ENCODE data around the gene DCN.

The DCN gene

DNA sequence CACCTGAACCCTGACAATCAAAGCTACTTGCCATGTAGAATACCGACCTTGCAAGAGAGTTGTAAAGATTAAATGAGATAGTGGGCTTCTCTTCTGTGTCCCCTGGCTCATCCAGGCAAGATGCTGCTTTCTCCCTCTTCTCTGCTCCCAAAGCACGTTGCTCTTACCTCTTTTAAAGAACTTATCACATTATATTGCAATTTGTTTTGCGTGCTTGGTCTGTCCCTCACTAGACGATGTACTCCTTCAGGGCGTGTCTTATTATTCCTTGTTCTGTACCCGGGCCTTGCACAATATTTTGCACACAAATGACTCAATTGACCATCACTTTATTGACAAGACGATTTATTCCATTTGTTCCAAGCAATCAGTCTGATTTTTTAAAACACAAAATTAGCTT is 3.3 kb downstream of the DCN start:
- no peak overlapping the region for H3K4me3 ChIP-seq
- in situ Hi-C loops (cut with MboI; ENCODE audit: low sequenced_read_pairs): no loop called here
- no peak for DNase-seq (ENCODE audit: low spot score in 2 of 2)
- H3K9me3 ChIP-seq: no peaks in the 10 kb centered on the region
- H3K36me3 ChIP-seq (replicated peaks): no peaks in the 10 kb centered on the region
- no peaks in the 10 kb centered on the region for H3K4me1 ChIP-seq
- H3K27me3 ChIP-seq (ENCODE audit: low read depth): peaks cover 6% of the 10 kb centered on the region

DNA sequence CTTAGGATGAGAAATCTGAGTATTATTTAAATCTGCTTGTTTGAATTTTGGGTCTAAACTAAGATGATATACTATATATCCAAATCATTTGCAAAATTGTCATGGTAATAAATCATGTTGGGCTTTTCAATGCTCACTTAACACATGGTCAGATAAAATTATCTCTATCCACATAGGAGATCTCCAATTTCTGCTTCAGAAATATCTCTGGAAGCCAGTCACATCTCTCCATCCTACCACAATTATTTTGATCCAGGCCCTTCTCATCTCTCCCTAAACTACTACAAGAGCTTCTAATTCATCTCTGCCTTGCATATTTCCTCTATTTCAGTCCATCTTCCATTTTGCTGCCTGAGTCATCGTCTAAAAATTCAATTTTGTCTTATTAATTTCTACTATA is 3.8 kb downstream of the DCN start:
- Histone ChIP-seq H3K27me3 (ENCODE audit: low read depth) (peaks cover 6% of the 10 kb centered on the region), H3K36me3 (replicated peaks) (no peaks in the 10 kb centered on the region), H3K4me3 (no peak overlapping the region), H3K9me3 (no peaks in the 10 kb centered on the region), H3K4me1 (no peaks in the 10 kb centered on the region)
- in situ Hi-C loops (cut with MboI; ENCODE audit: low sequenced_read_pairs): no loop called here
- DNase-seq (ENCODE audit: low spot score in 2 of 2): no peak

DNA sequence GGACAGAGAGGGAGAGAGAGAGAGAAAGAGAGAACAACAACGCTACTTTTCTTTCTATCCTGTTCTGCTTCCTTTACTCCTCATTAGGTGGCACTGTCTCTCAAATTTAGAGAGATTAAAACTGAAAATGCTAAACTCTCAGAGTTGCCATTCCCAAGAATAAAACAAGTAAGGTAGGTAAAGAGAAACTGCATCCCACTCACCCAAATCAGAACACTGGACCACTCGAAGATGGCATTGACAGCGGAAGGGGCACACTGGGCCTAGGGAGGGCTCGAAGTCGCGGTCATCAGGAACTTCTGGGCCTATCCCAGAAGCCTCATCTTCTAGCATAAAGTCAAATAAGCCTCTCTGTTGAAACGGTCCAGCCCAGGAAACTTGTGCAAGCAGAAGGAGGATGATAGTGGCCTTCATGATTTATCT is 4.5 kb downstream of the DCN start:
- H3K27me3 ChIP-seq (ENCODE audit: low read depth): peaks cover 6% of the 10 kb centered on the region
- no peaks in the 10 kb centered on the region for H3K9me3 ChIP-seq
- no peaks in the 10 kb centered on the region for H3K36me3 ChIP-seq (replicated peaks)
- H3K4me1 ChIP-seq: no peaks in the 10 kb centered on the region
- no peak overlapping the region for H3K4me3 ChIP-seq
- in situ Hi-C loops (cut with MboI; ENCODE audit: low sequenced_read_pairs): no loop called here
- peak in 1 of 2 experiments; percentile 8 for DNase-seq (ENCODE audit: low spot score in 2 of 2)

DNA sequence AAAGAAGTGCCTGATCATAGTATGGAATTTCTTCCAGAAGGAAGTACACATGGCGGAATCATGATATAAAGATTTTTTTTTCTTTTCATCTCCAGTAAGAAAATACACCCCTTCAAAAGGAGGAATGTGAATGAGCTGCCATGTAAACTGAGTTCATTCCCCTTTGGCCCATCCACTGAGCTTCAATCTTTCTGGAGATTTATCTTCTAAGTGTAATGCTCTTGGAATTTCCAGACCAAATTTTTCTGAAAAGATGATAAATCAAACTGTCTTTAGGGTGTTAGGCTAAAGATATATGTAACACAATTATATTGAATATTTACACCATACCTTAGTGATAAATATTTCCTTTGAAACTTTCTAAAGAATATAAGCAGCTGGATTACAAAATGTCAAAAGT is 5.2 kb downstream of the DCN start:
- H3K27me3 ChIP-seq (ENCODE audit: low read depth): peaks cover 2% of the 10 kb centered on the region; the same call in 1 of the 2 replicates
- no peak overlapping the region for H3K4me3 ChIP-seq
- no peaks in the 10 kb centered on the region for H3K9me3 ChIP-seq
- DNase-seq (ENCODE audit: low spot score in 2 of 2): no peak
- in situ Hi-C loops (cut with MboI; ENCODE audit: low sequenced_read_pairs): no loop called here
- no peaks in the 10 kb centered on the region for H3K36me3 ChIP-seq (replicated peaks)
- H3K4me1 ChIP-seq: no peaks in the 10 kb centered on the region

DNA sequence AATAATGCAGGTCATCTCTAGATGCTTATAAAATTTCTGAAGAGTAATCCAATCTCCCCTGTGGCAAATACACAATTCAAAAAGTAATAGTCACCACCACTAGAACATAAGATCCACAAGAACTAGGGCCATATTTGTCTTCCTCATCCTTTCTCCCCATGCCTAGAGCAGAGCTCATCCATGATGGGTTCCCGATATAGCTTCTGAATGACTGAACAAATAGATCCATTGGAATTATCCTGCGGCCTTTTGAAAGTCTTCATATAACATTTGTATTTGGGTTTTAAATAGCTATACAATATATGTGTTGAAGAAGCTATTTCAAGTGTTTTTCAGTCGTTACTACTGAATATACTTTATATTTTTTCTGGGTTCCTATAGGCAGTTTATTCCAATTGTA is 5.7 kb downstream of the DCN start:
- Histone ChIP-seq H3K9me3 (no peaks in the 10 kb centered on the region), H3K4me3 (no peak overlapping the region), H3K36me3 (replicated peaks) (no peaks in the 10 kb centered on the region), H3K4me1 (no peaks in the 10 kb centered on the region), H3K27me3 (ENCODE audit: low read depth) (0 out of 2 replicates have a peak, but pooled peaks cover 2% of the 10 kb centered on the region)
- no peak for DNase-seq (ENCODE audit: low spot score in 2 of 2)
- in situ Hi-C loops (cut with MboI; ENCODE audit: low sequenced_read_pairs): no loop called here

DNA sequence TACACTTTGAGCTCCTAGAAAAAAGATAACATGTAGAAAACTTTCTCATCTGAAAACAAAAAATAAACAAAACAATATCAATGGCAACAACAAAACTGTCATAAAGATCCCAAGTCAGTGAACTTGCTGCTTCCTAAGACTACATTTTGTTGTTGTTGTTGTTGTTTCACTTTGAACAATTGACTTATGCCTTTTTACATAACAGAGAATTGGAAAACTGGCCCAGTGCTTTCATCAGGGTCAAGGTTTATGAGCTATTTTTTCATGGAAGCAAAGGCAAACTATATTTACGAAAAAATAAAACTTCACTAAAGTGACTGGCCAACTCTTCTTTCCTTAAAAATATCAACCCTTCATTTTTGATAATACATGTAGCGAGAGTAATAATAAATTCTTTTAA is 6.3 kb downstream of the DCN start:
- no peaks in the 10 kb centered on the region for H3K9me3 ChIP-seq
- 0 out of 2 replicates have a peak, but pooled peaks cover 2% of the 10 kb centered on the region for H3K27me3 ChIP-seq (ENCODE audit: low read depth)
- in situ Hi-C loops (cut with MboI; ENCODE audit: low sequenced_read_pairs): no loop called here
- DNase-seq (ENCODE audit: low spot score in 2 of 2): no peak
- H3K4me1 ChIP-seq: no peaks in the 10 kb centered on the region
- H3K4me3 ChIP-seq: no peak overlapping the region
- H3K36me3 ChIP-seq (replicated peaks): no peaks in the 10 kb centered on the region

DNA sequence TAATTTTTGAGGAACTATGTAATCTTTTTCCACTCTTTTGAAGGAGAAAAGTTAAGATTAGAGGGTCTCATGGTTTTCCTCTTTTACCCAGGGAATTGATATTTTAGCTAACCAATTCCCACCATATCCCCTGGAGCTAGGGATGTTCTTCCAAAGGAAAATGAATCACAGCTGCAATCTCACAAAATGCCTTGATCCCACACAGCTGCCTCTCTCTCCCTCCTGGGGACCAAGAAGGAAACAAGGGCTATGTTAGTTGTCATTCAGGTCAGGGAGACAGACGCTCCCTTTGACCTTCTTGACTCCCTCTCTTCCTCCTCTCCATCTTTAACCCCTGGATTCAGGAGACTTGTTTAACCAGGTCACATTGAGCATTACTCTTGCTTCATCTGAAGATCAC is 9.5 kb downstream of the DCN start:
- Histone ChIP-seq H3K9me3 (no peaks in the 10 kb centered on the region), H3K4me3 (no peak overlapping the region), H3K27me3 (ENCODE audit: low read depth) (no peaks in the 10 kb centered on the region), H3K4me1 (no peaks in the 10 kb centered on the region), H3K36me3 (replicated peaks) (no peaks in the 10 kb centered on the region)
- in situ Hi-C loops (cut with MboI; ENCODE audit: low sequenced_read_pairs): no loop called here
- DNase-seq (ENCODE audit: low spot score in 2 of 2): no peak

DNA sequence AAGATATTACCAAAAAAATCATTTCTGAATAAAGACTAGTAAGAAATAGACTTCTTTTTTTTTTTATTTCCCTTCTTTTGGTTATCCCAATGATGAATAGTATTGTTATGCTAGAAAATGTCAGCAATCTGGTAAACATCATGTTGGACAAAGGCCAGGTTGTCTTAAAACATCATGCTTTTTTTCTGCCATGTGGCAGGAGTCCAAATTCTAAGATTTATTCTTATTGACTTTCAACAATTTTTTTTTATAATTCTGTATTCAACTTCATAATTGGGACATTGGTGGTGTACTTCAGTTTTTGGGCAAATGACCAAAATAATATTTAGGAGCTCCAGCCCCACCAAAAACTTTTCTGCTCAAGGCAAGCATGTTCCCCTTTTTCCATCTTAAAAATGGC is 10.5 kb downstream of the DCN start:
- Histone ChIP-seq H3K36me3 (replicated peaks) (no peaks in the 10 kb centered on the region), H3K4me3 (no peak overlapping the region)
- in situ Hi-C loops (cut with MboI; ENCODE audit: low sequenced_read_pairs): no loop called here

DNA sequence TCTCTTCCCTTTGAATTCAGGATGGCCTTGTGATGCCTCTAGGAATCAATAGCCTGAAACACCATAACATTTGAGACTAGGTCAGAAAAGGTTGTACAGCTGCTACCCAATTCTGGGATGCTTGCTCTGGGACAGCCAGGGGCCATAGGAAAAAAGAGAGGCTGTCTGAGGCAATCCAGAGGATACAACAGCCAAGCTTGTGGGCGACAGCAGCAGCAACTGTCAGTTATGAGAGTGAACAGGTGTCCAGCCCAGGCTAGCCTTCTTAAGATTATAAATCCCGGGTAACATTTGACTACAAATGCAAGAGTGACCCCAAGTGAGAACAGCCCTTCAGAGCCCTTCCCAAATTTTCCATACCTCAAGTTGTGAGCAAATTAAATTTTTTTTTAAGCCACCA is 11.1 kb downstream of the DCN start:
- Histone ChIP-seq H3K4me3 (no peak overlapping the region), H3K36me3 (replicated peaks) (no peaks in the 10 kb centered on the region), H3K9me3 (no peaks in the 10 kb centered on the region), H3K4me1 (no peaks in the 10 kb centered on the region), H3K27me3 (ENCODE audit: low read depth) (no peaks in the 10 kb centered on the region)
- DNase-seq (ENCODE audit: low spot score in 2 of 2): no peak
- in situ Hi-C loops (cut with MboI; ENCODE audit: low sequenced_read_pairs): no loop called here

More for the DNA sequence above, 10.5 kb downstream of the DCN start:
- H3K9me3 ChIP-seq: no peaks in the 10 kb centered on the region
- H3K27me3 ChIP-seq (ENCODE audit: low read depth): no peaks in the 10 kb centered on the region
- H3K4me1 ChIP-seq: no peaks in the 10 kb centered on the region
- DNase-seq (ENCODE audit: low spot score in 2 of 2): no peak

DNA sequence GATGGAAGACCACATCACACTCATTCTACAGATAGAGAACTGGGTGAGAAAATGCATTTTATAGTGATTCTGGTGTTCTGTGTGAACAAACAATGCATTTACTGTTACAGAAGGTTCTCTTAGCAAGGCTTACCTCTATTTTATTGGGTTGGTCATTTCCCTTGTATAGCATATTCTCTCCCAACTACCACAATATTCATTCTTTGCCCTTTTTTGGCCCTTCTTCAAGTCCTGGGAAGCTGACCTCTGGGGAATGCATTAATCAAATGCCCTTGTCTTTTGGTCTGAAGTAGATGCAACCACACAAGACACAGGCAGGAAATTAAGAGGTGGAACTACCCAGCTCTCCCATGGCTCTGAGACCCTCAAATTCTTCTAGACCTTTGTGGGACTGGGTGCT is 19.5 kb downstream of the DCN start:
- no peak for DNase-seq (ENCODE audit: low spot score in 2 of 2)
- in situ Hi-C loops (cut with MboI; ENCODE audit: low sequenced_read_pairs): no loop called here
- Histone ChIP-seq H3K4me3 (no peak overlapping the region), H3K27me3 (ENCODE audit: low read depth) (peaks cover 3% of the 10 kb centered on the region; the same call in 1 of the 2 replicates), H3K36me3 (replicated peaks) (no peaks in the 10 kb centered on the region), H3K4me1 (no peaks in the 10 kb centered on the region), H3K9me3 (no peaks in the 10 kb centered on the region)

DNA sequence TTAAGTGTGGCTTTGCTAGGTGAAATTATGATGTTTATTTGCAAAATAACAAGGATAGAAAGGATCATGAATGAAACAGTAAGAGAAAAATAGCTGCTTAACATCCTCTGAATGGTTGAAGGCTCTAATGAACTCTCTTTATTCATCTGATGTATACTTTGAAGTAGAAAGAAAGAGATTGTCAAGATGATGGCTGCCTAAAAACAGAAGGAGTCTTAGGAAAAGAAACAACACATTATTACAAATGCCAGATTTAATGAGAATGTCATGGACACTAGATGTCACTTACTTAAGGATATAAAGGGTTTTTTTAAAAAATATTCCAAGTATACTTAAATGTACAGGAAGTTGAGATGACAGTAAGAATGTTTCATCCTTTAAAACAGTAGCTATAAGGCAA is 21.6 kb downstream of the DCN start:
- peaks cover 3% of the 10 kb centered on the region; the same call in 1 of the 2 replicates for H3K27me3 ChIP-seq (ENCODE audit: low read depth)
- DNase-seq (ENCODE audit: low spot score in 2 of 2): no peak
- H3K4me3 ChIP-seq: no peak overlapping the region
- no peaks in the 10 kb centered on the region for H3K9me3 ChIP-seq
- in situ Hi-C loops (cut with MboI; ENCODE audit: low sequenced_read_pairs): no loop called here
- H3K4me1 ChIP-seq: no peaks in the 10 kb centered on the region
- no peaks in the 10 kb centered on the region for H3K36me3 ChIP-seq (replicated peaks)

DNA sequence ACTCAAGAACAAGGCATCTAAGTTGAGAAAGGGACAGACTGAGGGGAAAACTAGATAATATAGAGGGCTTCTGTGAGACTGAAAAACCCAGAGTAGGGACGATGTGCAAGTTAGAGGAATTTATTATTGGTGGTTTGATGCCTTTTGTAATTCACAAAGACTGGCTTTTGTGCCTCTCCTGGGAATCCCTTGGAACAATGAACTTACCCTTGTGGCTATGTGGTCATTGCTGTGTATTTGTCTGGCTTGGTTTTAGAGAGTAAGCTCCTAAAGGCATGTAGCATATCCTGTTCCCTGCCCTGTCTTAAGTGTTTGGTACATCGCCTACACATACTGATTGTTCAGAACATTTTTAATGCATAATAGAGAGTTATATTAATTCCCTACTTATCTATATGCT is 26.6 kb downstream of the DCN start:
- in situ Hi-C loops (cut with MboI; ENCODE audit: low sequenced_read_pairs): no loop called here
- Histone ChIP-seq H3K36me3 (replicated peaks) (no peaks in the 10 kb centered on the region), H3K4me1 (no peaks in the 10 kb centered on the region), H3K27me3 (ENCODE audit: low read depth) (peaks cover 3% of the 10 kb centered on the region; the same call in 1 of the 2 replicates), H3K4me3 (no peak overlapping the region), H3K9me3 (no peaks in the 10 kb centered on the region)
- DNase-seq (ENCODE audit: low spot score in 2 of 2): peak; percentile 43 to 70

DNA sequence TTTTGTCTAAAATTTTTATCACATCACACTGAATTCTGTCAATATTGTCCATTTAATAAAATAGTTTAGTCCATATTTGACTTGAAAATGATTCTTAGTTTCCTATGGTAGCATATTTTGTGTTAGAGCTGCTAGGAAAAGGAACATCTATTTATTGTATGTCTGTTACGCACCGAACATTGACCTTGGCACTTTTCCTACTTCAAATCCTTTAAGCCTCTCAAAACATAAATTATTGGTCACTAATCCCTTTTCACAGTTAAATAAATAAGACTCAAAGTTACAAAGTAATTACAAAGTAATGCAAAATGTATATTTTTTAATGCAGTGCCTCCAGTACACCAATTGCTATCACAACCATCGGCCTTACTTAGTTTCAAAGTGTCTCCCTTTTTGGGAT is 28.5 kb downstream of the DCN start:
- Histone ChIP-seq H3K27me3 (ENCODE audit: low read depth) (no peaks in the 10 kb centered on the region; the same call in 1 of the 2 replicates), H3K9me3 (no peaks in the 10 kb centered on the region), H3K4me3 (no peak overlapping the region), H3K4me1 (no peaks in the 10 kb centered on the region), H3K36me3 (replicated peaks) (no peaks in the 10 kb centered on the region)
- in situ Hi-C loops (cut with MboI; ENCODE audit: low sequenced_read_pairs): no loop called here
- no peak for DNase-seq (ENCODE audit: low spot score in 2 of 2)

DNA sequence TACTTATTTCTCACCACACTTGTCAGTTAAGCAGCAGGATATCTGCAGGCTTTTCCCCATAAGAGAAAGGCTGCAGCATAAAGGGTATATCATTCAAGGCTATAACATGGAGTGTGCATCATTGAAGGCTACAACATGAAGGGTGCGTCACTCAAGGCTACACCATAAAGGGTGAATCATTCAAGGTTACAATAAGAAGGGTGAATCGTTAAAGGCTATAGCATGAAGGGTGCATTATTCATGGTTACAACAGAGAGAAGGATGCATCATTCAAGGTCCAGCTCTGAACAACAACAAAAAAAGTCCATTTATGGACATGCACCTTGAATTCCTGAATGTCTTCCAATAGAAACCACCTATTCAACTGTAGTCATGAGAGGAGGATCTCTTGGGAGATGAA is 38.6 kb downstream of the DCN start:
- H3K9me3 ChIP-seq: no peaks in the 10 kb centered on the region
- in situ Hi-C loops (cut with MboI; ENCODE audit: low sequenced_read_pairs): no loop called here
- H3K4me3 ChIP-seq: no peak overlapping the region
- DNase-seq (ENCODE audit: low spot score in 2 of 2): no peak
- no peaks in the 10 kb centered on the region for H3K27me3 ChIP-seq (ENCODE audit: low read depth)
- no peaks in the 10 kb centered on the region for H3K36me3 ChIP-seq (replicated peaks)
- no peaks in the 10 kb centered on the region for H3K4me1 ChIP-seq

DNA sequence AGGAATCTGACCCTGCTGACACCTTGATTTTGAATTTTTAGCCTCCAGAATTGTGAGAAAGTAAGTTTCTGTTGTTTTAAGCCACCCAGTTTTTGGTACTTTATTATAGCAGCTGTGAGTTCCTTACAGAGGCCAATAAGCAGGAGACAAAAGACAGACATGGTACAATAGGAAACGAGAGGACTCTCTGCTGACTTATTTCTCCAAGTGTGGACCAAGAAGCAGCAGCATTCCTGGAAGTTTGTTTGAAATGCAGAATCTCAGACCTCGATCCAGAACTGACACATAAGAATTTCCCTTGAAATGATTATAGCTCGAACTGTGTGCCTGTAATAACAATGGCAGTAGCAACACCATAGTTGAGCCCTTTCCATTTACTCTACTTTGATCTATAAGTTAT is 39.4 kb downstream of the DCN start:
- DNase-seq (ENCODE audit: low spot score in 2 of 2): no peak
- H3K4me1 ChIP-seq: no peaks in the 10 kb centered on the region
- in situ Hi-C loops (cut with MboI; ENCODE audit: low sequenced_read_pairs): no loop called here

More for the DNA sequence above, 39.4 kb downstream of the DCN start:
- H3K36me3 ChIP-seq (replicated peaks): no peaks in the 10 kb centered on the region
- no peaks in the 10 kb centered on the region for H3K27me3 ChIP-seq (ENCODE audit: low read depth)
- no peak overlapping the region for H3K4me3 ChIP-seq
- no peaks in the 10 kb centered on the region for H3K9me3 ChIP-seq

Data from HAP-1 (cell line).